IMR-90 (cell line): ENCODE measurements around the gene HIVEP3. TPM values are rescaled to one million over a fixed set of nuclear protein-coding genes. Genes with fewer than 3 reads are reported as not detected.
"Not testable (repeated sequence)": the region's sequence is repeated elsewhere in the genome, so short reads cannot be mapped to it uniquely, and the experiment has no call there.

Experiments used
- ATAC-seq: fragments of 200-7000 bp; cut with Tn5 transposase; 2 replicates; pipeline ENCODE4 v1.9.1; 2020; ENCODE audit warnings: low read depth, mild to moderate bottlenecking, moderate library complexity
- BruUV-seq: library from RNA; stranded (reverse); fragments of 400-500 nt; replicated peaks from 2 replicates; lab custom pipeline; 2021; lab: Mats Ljungman, UMichigan
- CTCF ChIA-PET: fragments of 300-600 bp; formaldehyde crosslinking; extraction: SDS; loops from one replicate; lab custom pipeline; 2021; ENCODE audit warnings: antibody characterized with exemption; lab: Yijun Ruan, JAX
- POLR2A ChIA-PET: fragments of 300-600 bp; sonication (Branson Sonifier 250); formaldehyde crosslinking; loops from one replicate; lab custom pipeline; 2022; ENCODE audit warnings: antibody characterized with exemption; ENCODE audit not compliant: unreplicated experiment; lab: Charles Lee
- DNase-seq: peaks from one replicate; pipeline ENCODE4 v3.0.0; 2013
- H2AFZ ChIP-seq: replicated peaks from 2 replicates; pipeline ENCODE3; 2013; ENCODE audit warnings: low read length, mild to moderate bottlenecking; ENCODE audit not compliant: poor library complexity
- H2AK5ac ChIP-seq: 2 replicates; pipeline ENCODE4 v1.6.1; 2013; ENCODE audit warnings: low read depth, low read length, inconsistent platforms
- H2AK9ac ChIP-seq: replicated peaks from 2 replicates; pipeline ENCODE3; 2013; ENCODE audit warnings: mild to moderate bottlenecking, low read depth, low read length, moderate library complexity; ENCODE audit not compliant: poor library complexity
- H2BK120ac ChIP-seq: 2 replicates; pipeline ENCODE4 v1.6.1; 2013; ENCODE audit warnings: low read depth, low read length, inconsistent platforms
- H2BK15ac ChIP-seq: 3 replicates; pipeline ENCODE4 v1.6.1; 2013; ENCODE audit warnings: low read depth, low read length, inconsistent platforms
- H2BK20ac ChIP-seq: 2 replicates; pipeline ENCODE4 v1.6.1; 2013; ENCODE audit warnings: low read depth, mild to moderate bottlenecking, inconsistent platforms, low read length, moderate library complexity
- H2BK5ac ChIP-seq: 2 replicates; pipeline ENCODE4 v1.6.1; 2013; ENCODE audit warnings: mild to moderate bottlenecking, low read depth, low read length, inconsistent platforms; ENCODE audit not compliant: poor library complexity, severe bottlenecking
- H3K14ac ChIP-seq: replicated peaks from 2 replicates; pipeline ENCODE4 v1.6.1; 2013; ENCODE audit warnings: low read depth, low read length, inconsistent platforms
- H3K18ac ChIP-seq: 2 replicates; pipeline ENCODE4 v1.6.1; 2013; ENCODE audit warnings: low read depth, low read length, control low read depth
- H3K23ac ChIP-seq: 2 replicates; pipeline ENCODE4 v1.6.1; 2013; ENCODE audit warnings: low read depth, low read length, inconsistent platforms
- H3K27ac ChIP-seq: 2 replicates; pipeline ENCODE4 v1.5.1; 2013; ENCODE audit warnings: mild to moderate bottlenecking, control low read depth, low read length; ENCODE audit not compliant: insufficient read depth
- H3K27me3 ChIP-seq: 2 replicates; pipeline ENCODE4 v1.6.1; 2013; ENCODE audit warnings: low read length; ENCODE audit not compliant: control insufficient read depth, insufficient read depth
- H3K36me3 ChIP-seq: 2 replicates; pipeline ENCODE4 v1.6.1; 2013; ENCODE audit warnings: low read length, mixed read lengths; ENCODE audit not compliant: control insufficient read depth, insufficient read depth
- H3K4ac ChIP-seq: 2 replicates; pipeline ENCODE4 v1.6.1; 2013; ENCODE audit warnings: low read depth, low read length, inconsistent platforms
- H3K4me1 ChIP-seq: 2 replicates; pipeline ENCODE4 v1.6.1; 2013; ENCODE audit warnings: low read length, mixed read lengths; ENCODE audit not compliant: control insufficient read depth, insufficient read depth
- H3K4me2 ChIP-seq: 2 replicates; pipeline ENCODE4 v1.6.1; 2013; ENCODE audit warnings: low read depth, mild to moderate bottlenecking, control low read depth, low read length, moderate library complexity
- H3K4me3 ChIP-seq: 2 replicates; pipeline ENCODE4 v1.5.1; 2013; ENCODE audit warnings: low read depth, mild to moderate bottlenecking, control low read depth, low read length, moderate library complexity; ENCODE audit not compliant: insufficient read depth
- H3K56ac ChIP-seq: 2 replicates; pipeline ENCODE4 v1.6.1; 2013; ENCODE audit warnings: low read length, inconsistent platforms; ENCODE audit not compliant: insufficient read depth; ENCODE audit errors: extremely low read depth
- H3K79me1 ChIP-seq, 2 experiments: 2 replicates each; pipeline ENCODE4 v1.6.1; 2013; ENCODE audit warnings: low read length in 2 of 2, inconsistent platforms in 1 of 2, low read depth in 1 of 2
- H3K9ac ChIP-seq: 2 replicates; pipeline ENCODE4 v1.6.1; 2013; ENCODE audit warnings: low read depth, low read length, control low read depth
- H3K9me1 ChIP-seq: 2 replicates; pipeline ENCODE4 v1.6.1; 2013; ENCODE audit warnings: low read length, inconsistent platforms; ENCODE audit not compliant: insufficient read depth
- H3K9me3 ChIP-seq: 2 replicates; pipeline ENCODE4 v1.6.1; 2013; ENCODE audit warnings: low read length; ENCODE audit not compliant: control insufficient read depth, insufficient read depth
- H4K20me1 ChIP-seq: 2 replicates; pipeline ENCODE4 v1.6.1; 2013; ENCODE audit warnings: low read length, inconsistent platforms; ENCODE audit not compliant: insufficient read depth
- H4K5ac ChIP-seq: 2 replicates; pipeline ENCODE4 v1.6.1; 2013; ENCODE audit warnings: mild to moderate bottlenecking, low read depth, low read length, control low read depth
- H4K8ac ChIP-seq, 2 experiments: 2 replicates each; pipeline ENCODE4 v1.6.1; 2013; ENCODE audit warnings: low read depth in 2 of 2, low read length in 2 of 2, control low read depth in 1 of 2, inconsistent platforms in 1 of 2
- H4K91ac ChIP-seq: 2 replicates; pipeline ENCODE4 v1.6.1; 2013; ENCODE audit warnings: low read depth, low read length, inconsistent platforms; ENCODE audit not compliant: insufficient read depth
- WGBS, 2 experiments: methylation state at CpG; one replicate each; pipeline versions ENCODE4 v1.1.5 to v1.1.7; 2013; ENCODE audit warnings: missing lambda C conversion rate in 2 of 2; ENCODE audit not compliant: insufficient read length in 1 of 2; ENCODE audit errors: extremely low coverage in 2 of 2; 5-methylcytosine and 5-hydroxymethylcytosine counted together
- dilution Hi-C: fragments of 300-500 bp; cut with HindIII; formaldehyde crosslinking; loops from one replicate; pipeline ENCODE4 v1.14.3; 2018; ENCODE audit warnings: low sequenced_read_pairs; ENCODE audit not compliant: unreplicated experiment
- in situ Hi-C: fragments of 300-500 bp; cut with MboI; formaldehyde crosslinking; loops from 3 replicates; pipeline ENCODE4 v1.14.3; 2019; ENCODE audit warnings: low sequenced_read_pairs, inconsistent platforms, mixed read lengths
- intact Hi-C: fragments of 100-400 bp; cut with micrococcal nuclease; formaldehyde crosslinking; loops from 2 replicates; pipeline ENCODE4 v1.10.0; 2022
- polyA plus RNA-seq, 3 experiments: library from polyadenylated mRNA; depleted of rRNA; stranded (reverse); fragments of >200 nt; gene quantifications; 2 replicates each; pipeline ENCODE4 v1.2.3, GENCODE V29; 2012; ENCODE audit warnings: low replicate concordance in 1 of 3
- total RNA-seq: library from RNA; depleted of rRNA; stranded (reverse); fragments of >200 nt; gene quantifications from 2 replicates; pipeline ENCODE4 v1.2.3, GENCODE V29; 2012

HIVEP3 gene
- total and polyA plus RNA-seq, 2 of the 4 experiments (the other 2 are of a cell fraction) = 1.4 to 4.0 TPM

- in situ Hi-C loops, H3K14ac ChIP-seq, intact Hi-C loops, dilution Hi-C loops, DNase-seq, ATAC-seq, H3K27ac ChIP-seq, H3K4me2 ChIP-seq, H2AK9ac ChIP-seq, H3K23ac ChIP-seq, H4K91ac ChIP-seq, H2BK15ac ChIP-seq, H2BK20ac ChIP-seq, H3K9ac ChIP-seq, BruUV-seq, H4K5ac ChIP-seq, H3K9me3 ChIP-seq, H3K18ac ChIP-seq, H3K79me1 ChIP-seq, H2BK5ac ChIP-seq, H3K9me1 ChIP-seq, H3K4ac ChIP-seq, H2AFZ ChIP-seq, H3K4me1 ChIP-seq, H4K20me1 ChIP-seq, H3K56ac ChIP-seq, H3K27me3 ChIP-seq, H2AK5ac ChIP-seq, H3K36me3 ChIP-seq, H2BK120ac ChIP-seq, H3K4me3 ChIP-seq, CTCF ChIA-PET, H4K8ac ChIP-seq: not testable (repeated sequence)
- POLR2A ChIA-PET = interaction anchor here (0.7 kb wide), 1 partner anchor 21 kb away, joined by 3 read pairs; no protein-coding TSS in a partner anchor
- 89% methylated on average over 6 of the region's 10 CpGs; no CpG with 5 or more reads in 1 of the 2 experiments for WGBS, 2 experiments
Measured at GRCh38 chr1:41945946-41946345, 27.2 kb upstream of the HIVEP3 start.
